ENCODE measurements around the gene OLFML2A.
"Not testable (repeated sequence)": the region's sequence is repeated elsewhere in the genome, so short reads cannot be mapped to it uniquely, and the experiment has no call there.

DNA sequence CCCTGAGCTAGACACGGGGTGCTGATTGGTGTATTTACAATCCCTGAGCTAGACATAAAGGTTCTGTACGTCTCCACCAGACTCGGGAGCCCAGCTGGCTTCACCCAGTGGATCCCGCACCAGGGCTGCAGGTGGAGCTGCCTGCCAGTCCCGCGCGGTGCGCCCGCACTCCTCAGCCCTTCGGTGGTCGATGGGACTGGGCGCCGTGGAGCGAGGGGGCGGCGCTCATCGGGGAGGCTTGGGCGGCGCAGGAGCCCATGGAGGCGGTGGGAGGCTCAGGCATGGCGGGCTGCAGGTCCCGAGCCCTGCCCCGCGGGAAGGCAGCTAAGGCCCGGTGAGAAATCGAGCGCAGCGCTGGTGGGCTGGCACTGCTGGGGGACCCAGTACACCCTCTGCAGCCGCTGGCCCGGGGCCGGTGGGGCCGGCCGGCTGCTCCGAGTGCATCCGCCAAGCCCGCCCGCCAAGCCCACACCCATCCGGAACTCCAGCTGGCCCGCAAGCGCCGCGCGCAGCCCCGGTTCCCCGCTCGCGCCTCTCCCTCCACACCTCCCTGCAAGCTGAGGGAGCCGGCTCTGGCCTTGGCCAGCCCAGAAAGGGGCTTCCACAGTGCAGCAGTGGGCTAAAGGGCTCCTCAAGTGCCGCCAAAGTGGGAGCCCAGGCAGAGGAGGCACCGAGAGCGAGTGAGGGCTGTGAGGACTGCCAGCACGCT is 61.8 kb downstream of the OLFML2A start:
- TF ChIP-seq, protein P1, sequence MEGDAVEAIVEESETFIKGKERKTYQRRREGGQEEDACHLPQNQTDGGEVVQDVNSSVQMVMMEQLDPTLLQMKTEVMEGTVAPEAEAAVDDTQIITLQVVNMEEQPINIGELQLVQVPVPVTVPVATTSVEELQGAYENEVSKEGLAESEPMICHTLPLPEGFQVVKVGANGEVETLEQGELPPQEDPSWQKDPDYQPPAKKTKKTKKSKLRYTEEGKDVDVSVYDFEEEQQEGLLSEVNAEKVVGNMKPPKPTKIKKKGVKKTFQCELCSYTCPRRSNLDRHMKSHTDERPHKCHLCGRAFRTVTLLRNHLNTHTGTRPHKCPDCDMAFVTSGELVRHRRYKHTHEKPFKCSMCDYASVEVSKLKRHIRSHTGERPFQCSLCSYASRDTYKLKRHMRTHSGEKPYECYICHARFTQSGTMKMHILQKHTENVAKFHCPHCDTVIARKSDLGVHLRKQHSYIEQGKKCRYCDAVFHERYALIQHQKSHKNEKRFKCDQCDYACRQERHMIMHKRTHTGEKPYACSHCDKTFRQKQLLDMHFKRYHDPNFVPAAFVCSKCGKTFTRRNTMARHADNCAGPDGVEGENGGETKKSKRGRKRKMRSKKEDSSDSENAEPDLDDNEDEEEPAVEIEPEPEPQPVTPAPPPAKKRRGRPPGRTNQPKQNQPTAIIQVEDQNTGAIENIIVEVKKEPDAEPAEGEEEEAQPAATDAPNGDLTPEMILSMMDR (IDR thresholded peaks at IDR 0.05; ENCODE audit: insufficient read depth, low read length, poor library complexity, severe bottlenecking) = not testable (repeated sequence)
- not testable (repeated sequence) for TF ChIP-seq EZH2phosphoT487 (conservative IDR thresholded peaks at IDR 0.05; ENCODE audit: low read length)
